ENCODE data around the gene EIF4B.
"Not testable (repeated sequence)": the region's sequence is repeated elsewhere in the genome, so short reads cannot be mapped to it uniquely, and the experiment has no call there.

Gene EIF4B

GRCh38 chr12:52980650-52981423 is 25.4 kb upstream of the EIF4B start:
- ATAC-seq = peak; percentile 94
- TF ChIP-seq ZFP3 (CRISPR knock-in tag; IDR thresholded peaks at IDR 0.05) (0 out of 2 replicates have a peak, but pooled peaks have one; percentile 52), OSR1 (CRISPR knock-in tag; IDR thresholded peaks at IDR 0.05) (no peak)

GRCh38 chr12:52984136-52984535 is 22.1 kb upstream of the EIF4B start:
- TF ChIP-seq TOX (CRISPR knock-in tag; IDR thresholded peaks at IDR 0.05; ENCODE audit: borderline replicate concordance) (no peak), GLIS3 (CRISPR knock-in tag; IDR thresholded peaks at IDR 0.05) (no peak), ESRRG (CRISPR knock-in tag; IDR thresholded peaks at IDR 0.05) (no peak), CSDC2 (CRISPR knock-in tag; IDR thresholded peaks at IDR 0.05) (no peak), TCF4 (CRISPR knock-in tag; IDR thresholded peaks at IDR 0.05; ENCODE audit: borderline replicate concordance) (no peak), CSRNP3 (CRISPR knock-in tag; IDR thresholded peaks at IDR 0.05) (no peak)
- TF ChIP-seq, protein P1, sequence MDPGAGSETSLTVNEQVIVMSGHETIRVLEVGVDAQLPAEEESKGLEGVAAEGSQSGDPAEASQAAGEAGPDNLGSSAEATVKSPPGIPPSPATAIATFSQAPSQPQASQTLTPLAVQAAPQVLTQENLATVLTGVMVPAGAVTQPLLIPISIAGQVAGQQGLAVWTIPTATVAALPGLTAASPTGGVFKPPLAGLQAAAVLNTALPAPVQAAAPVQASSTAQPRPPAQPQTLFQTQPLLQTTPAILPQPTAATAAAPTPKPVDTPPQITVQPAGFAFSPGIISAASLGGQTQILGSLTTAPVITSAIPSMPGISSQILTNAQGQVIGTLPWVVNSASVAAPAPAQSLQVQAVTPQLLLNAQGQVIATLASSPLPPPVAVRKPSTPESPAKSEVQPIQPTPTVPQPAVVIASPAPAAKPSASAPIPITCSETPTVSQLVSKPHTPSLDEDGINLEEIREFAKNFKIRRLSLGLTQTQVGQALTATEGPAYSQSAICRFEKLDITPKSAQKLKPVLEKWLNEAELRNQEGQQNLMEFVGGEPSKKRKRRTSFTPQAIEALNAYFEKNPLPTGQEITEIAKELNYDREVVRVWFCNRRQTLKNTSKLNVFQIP (CRISPR knock-in tag; IDR thresholded peaks at IDR 0.05; ENCODE audit: borderline replicate concordance, low read depth) = no peak
- ATAC-seq = 0 out of 3 replicates have a peak, but pooled peaks have one; percentile 18

DNA sequence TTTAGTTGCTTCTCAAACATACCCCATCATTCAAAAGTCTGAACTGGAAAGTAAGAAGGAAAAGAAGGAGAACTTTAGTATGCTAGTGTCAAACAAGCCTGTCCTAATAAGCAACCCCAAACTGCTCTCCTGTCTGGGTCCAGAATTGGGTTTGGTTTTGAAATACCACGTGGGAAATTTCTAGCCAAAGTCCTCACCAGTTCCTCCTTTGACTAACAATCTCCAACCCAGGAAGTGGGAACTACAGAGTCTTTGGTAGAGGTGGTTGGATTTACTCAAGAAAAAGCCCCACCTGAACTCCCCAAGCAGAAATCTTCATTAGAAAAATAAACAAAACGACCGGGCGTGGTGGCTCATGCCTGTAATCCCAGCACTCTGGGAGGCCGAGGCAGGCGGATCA is 17.4 kb upstream of the EIF4B start:
- no peak for ATAC-seq

DNA sequence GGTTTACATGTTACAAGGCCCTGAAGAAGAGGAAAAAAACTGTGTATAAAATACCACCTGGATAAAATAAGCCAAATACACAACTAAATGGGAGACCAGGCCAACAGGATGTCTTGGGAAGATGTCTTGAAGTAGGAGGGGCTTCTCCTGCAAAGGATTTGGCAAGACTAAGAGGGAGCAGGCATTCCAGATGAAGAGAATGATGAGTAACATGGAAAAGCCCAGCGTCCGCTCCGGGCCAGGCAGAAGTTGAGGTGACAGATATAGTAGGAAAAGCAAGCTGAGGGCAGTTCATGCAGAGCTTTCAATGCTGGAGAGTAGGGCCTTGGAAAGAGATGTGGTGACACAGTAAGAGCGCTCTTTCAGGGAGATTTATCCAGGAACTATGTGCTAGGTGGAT is 16.1 kb upstream of the EIF4B start:
- ATAC-seq = no peak; the same call in 2 of the 3 replicates
- TF ChIP-seq TOX (CRISPR knock-in tag; IDR thresholded peaks at IDR 0.05; ENCODE audit: borderline replicate concordance) (no peak), ZNF70 (CRISPR knock-in tag; IDR thresholded peaks at IDR 0.05) (no peak), GLIS3 (CRISPR knock-in tag; IDR thresholded peaks at IDR 0.05) (no peak), ZFP3 (CRISPR knock-in tag; IDR thresholded peaks at IDR 0.05) (no peak), TSHZ2 (CRISPR knock-in tag; IDR thresholded peaks at IDR 0.05) (no peak), ISL1 (CRISPR knock-in tag; IDR thresholded peaks at IDR 0.05) (no peak), CSDC2 (CRISPR knock-in tag; IDR thresholded peaks at IDR 0.05) (no peak)

More for the DNA sequence above, 17.4 kb upstream of the EIF4B start:
- TF ChIP-seq TSHZ2 (CRISPR knock-in tag; IDR thresholded peaks at IDR 0.05) (no peak), CSDC2 (CRISPR knock-in tag; IDR thresholded peaks at IDR 0.05) (no peak), BACH2 (CRISPR knock-in tag; IDR thresholded peaks at IDR 0.05; ENCODE audit: borderline replicate concordance) (no peak)
- TF ChIP-seq, protein P2, sequence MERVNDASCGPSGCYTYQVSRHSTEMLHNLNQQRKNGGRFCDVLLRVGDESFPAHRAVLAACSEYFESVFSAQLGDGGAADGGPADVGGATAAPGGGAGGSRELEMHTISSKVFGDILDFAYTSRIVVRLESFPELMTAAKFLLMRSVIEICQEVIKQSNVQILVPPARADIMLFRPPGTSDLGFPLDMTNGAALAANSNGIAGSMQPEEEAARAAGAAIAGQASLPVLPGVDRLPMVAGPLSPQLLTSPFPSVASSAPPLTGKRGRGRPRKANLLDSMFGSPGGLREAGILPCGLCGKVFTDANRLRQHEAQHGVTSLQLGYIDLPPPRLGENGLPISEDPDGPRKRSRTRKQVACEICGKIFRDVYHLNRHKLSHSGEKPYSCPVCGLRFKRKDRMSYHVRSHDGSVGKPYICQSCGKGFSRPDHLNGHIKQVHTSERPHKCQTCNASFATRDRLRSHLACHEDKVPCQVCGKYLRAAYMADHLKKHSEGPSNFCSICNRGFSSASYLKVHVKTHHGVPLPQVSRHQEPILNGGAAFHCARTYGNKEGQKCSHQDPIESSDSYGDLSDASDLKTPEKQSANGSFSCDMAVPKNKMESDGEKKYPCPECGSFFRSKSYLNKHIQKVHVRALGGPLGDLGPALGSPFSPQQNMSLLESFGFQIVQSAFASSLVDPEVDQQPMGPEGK (CRISPR knock-in tag; IDR thresholded peaks at IDR 0.05; ENCODE audit: borderline replicate concordance) = no peak

DNA sequence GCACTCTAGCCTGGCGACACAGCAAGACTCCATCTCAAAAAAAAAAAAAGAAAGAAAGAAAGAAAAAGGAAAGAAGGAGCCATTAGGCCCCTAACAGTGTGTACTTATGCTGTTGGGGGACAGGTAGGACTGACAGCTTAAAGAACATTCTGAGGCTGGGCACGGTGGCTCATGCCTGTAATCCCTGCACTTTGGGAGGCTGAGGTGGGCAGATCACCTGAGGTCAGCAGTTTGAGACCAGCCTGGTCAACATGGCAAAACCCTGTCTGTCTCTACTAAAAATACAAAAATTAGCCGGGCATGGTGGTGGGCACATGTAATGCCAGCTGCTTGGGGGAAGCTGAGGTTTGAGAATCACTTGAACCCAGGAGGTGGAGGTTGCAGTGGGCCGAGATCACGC is 14.0 kb upstream of the EIF4B start:
- ATAC-seq = not testable (repeated sequence)

Measured in SK-N-SH treated with all-trans-retinoic acid at 6 μM for 48 hours (cell line).